ENCODE results near the gene C6orf120. TPM values are rescaled to one million over a fixed set of nuclear protein-coding genes. Genes with fewer than 3 reads are reported as not detected.

Gene C6orf120
- total RNA-seq, 1 experiment from 2014 or later, result 12.5 TPM

DNA sequence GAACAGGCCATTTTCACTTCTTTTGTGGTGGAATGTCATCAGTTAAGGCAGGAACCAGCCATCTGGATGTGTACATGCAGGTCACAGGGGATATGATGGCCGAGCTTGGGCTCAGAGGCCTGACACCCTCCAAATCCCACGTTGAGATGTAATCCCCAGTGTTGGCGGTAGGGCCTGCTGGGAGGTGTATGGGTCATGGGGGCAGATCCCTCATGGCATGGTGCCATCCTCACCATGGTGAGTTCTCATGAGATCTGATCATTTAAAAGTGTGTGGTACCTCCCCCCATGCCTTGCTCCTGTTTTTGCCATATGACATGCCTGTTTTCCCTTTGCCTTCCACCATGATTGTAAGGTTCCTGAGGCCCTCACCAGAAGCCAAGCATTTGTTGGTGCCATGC is 26.9 kb upstream of the C6orf120 start:
- H3K4me3 ChIP-seq, result no peak overlapping the region
- no peaks in the 10 kb centered on the region for H3K79me2 ChIP-seq (ENCODE audit: low read depth)
- no peaks in the 10 kb centered on the region for H3K9me2 ChIP-seq (ENCODE audit: insufficient read depth)
- H3K27ac ChIP-seq, result no peak overlapping the region
- intact Hi-C loops (cut with micrococcal nuclease; ENCODE audit: unreplicated experiment), result no loop called here
- no peaks in the 10 kb centered on the region for H3F3A ChIP-seq (ENCODE audit: insufficient read depth, low read depth)
- TF ChIP-seq, protein P1, sequence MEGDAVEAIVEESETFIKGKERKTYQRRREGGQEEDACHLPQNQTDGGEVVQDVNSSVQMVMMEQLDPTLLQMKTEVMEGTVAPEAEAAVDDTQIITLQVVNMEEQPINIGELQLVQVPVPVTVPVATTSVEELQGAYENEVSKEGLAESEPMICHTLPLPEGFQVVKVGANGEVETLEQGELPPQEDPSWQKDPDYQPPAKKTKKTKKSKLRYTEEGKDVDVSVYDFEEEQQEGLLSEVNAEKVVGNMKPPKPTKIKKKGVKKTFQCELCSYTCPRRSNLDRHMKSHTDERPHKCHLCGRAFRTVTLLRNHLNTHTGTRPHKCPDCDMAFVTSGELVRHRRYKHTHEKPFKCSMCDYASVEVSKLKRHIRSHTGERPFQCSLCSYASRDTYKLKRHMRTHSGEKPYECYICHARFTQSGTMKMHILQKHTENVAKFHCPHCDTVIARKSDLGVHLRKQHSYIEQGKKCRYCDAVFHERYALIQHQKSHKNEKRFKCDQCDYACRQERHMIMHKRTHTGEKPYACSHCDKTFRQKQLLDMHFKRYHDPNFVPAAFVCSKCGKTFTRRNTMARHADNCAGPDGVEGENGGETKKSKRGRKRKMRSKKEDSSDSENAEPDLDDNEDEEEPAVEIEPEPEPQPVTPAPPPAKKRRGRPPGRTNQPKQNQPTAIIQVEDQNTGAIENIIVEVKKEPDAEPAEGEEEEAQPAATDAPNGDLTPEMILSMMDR (conservative IDR thresholded peaks at IDR 0.05), result no peak
- TF ChIP-seq EZH2 (IDR thresholded peaks at IDR 0.05; ENCODE audit: low read depth), result no peak
- no peaks in the 10 kb centered on the region for H3K4me1 ChIP-seq (replicated peaks; ENCODE audit: insufficient read depth)
- CTCF ChIA-PET, result no interaction called here
- no peaks in the 10 kb centered on the region for H3K9me3 ChIP-seq (ENCODE audit: insufficient read depth, low read depth)
- POLR2A ChIA-PET (ENCODE audit: unreplicated experiment), result no interaction called here
- H2AFZ ChIP-seq, result no peak overlapping the region
- H3K36me3 ChIP-seq (ENCODE audit: low read depth), result peaks cover 10% of the 10 kb centered on the region; the same call in 1 of the 2 replicates
- no peaks in the 10 kb centered on the region for H4K20me1 ChIP-seq (ENCODE audit: insufficient read depth)
- DNase-seq, result no peak
- H3K27me3 ChIP-seq (ENCODE audit: insufficient read depth, low read depth), result no peaks in the 10 kb centered on the region
- no TSS peak for BruUV-seq (replicated peaks)
- H3K4me2 ChIP-seq, result no peak overlapping the region

- no peak for DNase-seq
Measured at GRCh38 chr6:169677096-169677495, 24.8 kb upstream of the C6orf120 start.

DNA sequence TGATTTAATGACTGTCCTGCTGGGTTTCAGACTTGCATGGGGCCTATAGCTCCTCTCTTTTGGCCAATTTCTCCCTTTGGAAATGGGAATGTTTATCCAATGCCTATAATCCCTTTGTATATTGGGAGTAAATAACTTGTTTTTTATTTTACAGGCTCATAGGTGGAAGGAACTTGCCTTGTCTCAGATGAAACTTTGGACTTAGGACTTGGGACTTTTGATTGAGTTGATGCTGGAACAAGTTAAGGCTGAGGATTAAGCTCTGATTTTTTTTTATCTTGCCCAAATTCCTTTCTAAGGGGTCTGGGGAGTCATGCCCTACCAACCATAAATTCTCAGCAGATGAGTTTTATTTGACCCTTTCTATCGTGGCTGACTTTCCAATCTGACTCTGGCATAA is 23.6 kb upstream of the C6orf120 start:
- no peak for TF ChIP-seq EZH2 (IDR thresholded peaks at IDR 0.05; ENCODE audit: low read depth)
- TF ChIP-seq, protein P1 (conservative IDR thresholded peaks at IDR 0.05), result no peak
- Histone ChIP-seq H3K27ac (no peak overlapping the region), H3K9me2 (ENCODE audit: insufficient read depth) (no peaks in the 10 kb centered on the region), H3K79me2 (ENCODE audit: low read depth) (no peaks in the 10 kb centered on the region), H2AFZ (no peak overlapping the region), H3K27me3 (ENCODE audit: insufficient read depth, low read depth) (no peaks in the 10 kb centered on the region), H3K4me1 (replicated peaks; ENCODE audit: insufficient read depth) (no peaks in the 10 kb centered on the region), H4K20me1 (ENCODE audit: insufficient read depth) (no peaks in the 10 kb centered on the region), H3F3A (ENCODE audit: insufficient read depth, low read depth) (no peaks in the 10 kb centered on the region), H3K36me3 (ENCODE audit: low read depth) (peaks cover 15% of the 10 kb centered on the region; the same call in 1 of the 2 replicates), H3K4me3 (no peak overlapping the region), H3K4me2 (no peak overlapping the region), H3K9me3 (ENCODE audit: insufficient read depth, low read depth) (no peaks in the 10 kb centered on the region)
- ChIA-PET CTCF (no interaction called here), POLR2A (ENCODE audit: unreplicated experiment) (no interaction called here)
- intact Hi-C loops (cut with micrococcal nuclease; ENCODE audit: unreplicated experiment), result no loop called here
- no TSS peak for BruUV-seq (replicated peaks)
- no peak for DNase-seq

More at GRCh38 chr6:169677096-169677495, 24.8 kb upstream of the C6orf120 start:
- no peak overlapping the region for H3K27ac ChIP-seq
- H3K4me2 ChIP-seq, result no peak overlapping the region
- ChIA-PET POLR2A (ENCODE audit: unreplicated experiment) (no interaction called here), CTCF (no interaction called here)
- H4K20me1 ChIP-seq (ENCODE audit: insufficient read depth), result no peaks in the 10 kb centered on the region
- no peaks in the 10 kb centered on the region for H3K4me1 ChIP-seq (replicated peaks; ENCODE audit: insufficient read depth)
- H3K27me3 ChIP-seq (ENCODE audit: insufficient read depth, low read depth), result no peaks in the 10 kb centered on the region
- H2AFZ ChIP-seq, result no peak overlapping the region
- BruUV-seq (replicated peaks), result no TSS peak
- no peak overlapping the region for H3K4me3 ChIP-seq
- TF ChIP-seq EZH2 (IDR thresholded peaks at IDR 0.05; ENCODE audit: low read depth), result no peak
- TF ChIP-seq, protein P1 (conservative IDR thresholded peaks at IDR 0.05), result no peak
- H3F3A ChIP-seq (ENCODE audit: insufficient read depth, low read depth), result no peaks in the 10 kb centered on the region
- no peaks in the 10 kb centered on the region for H3K79me2 ChIP-seq (ENCODE audit: low read depth)
- no peaks in the 10 kb centered on the region for H3K9me3 ChIP-seq (ENCODE audit: insufficient read depth, low read depth)
- no peaks in the 10 kb centered on the region for H3K9me2 ChIP-seq (ENCODE audit: insufficient read depth)
- H3K36me3 ChIP-seq (ENCODE audit: low read depth), result peaks cover 15% of the 10 kb centered on the region; the same call in 1 of the 2 replicates
- intact Hi-C loops (cut with micrococcal nuclease; ENCODE audit: unreplicated experiment), result no loop called here

All from PC-9 (cell line).